Measurements from ENCODE around the gene ATP2A2. TPM values are rescaled to one million over a fixed set of nuclear protein-coding genes. Genes with fewer than 3 reads are reported as not detected.
"Not testable (repeated sequence)": the region's sequence is repeated elsewhere in the genome, so short reads cannot be mapped to it uniquely, and the experiment has no call there.

Gene ATP2A2
- total and polyA plus RNA-seq, 2 experiments from 2014 or later = 47.2 to 225 TPM

DNA sequence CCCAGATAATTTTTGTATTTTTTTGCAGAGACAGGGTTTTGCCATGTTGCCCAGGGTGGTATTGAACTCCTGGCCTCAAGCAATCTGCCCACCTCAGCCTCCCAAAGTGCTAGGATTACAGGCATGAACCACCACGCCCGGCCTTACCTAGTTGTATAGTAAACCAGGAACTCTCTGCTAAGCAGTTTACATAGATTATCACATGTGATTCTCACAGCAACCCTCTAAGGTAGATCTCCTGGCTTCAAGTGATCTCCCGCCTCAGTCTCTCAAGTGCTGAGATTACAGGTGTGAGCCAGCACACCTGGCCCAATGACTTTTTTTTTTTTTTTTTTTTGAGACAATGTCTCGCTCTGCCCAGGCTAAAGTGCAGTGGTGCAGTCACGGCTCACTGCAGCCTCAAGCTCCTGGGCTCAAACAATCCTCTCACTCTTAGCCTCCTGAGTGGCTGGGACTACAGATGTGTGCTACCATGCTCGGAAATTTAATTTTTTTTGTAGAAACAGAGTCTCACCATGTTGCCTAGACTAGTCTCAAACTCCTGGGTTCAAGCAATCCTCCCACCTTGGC lies 26.0 kb upstream of the ATP2A2 start (continued):
- TF ChIP-seq, protein P1, sequence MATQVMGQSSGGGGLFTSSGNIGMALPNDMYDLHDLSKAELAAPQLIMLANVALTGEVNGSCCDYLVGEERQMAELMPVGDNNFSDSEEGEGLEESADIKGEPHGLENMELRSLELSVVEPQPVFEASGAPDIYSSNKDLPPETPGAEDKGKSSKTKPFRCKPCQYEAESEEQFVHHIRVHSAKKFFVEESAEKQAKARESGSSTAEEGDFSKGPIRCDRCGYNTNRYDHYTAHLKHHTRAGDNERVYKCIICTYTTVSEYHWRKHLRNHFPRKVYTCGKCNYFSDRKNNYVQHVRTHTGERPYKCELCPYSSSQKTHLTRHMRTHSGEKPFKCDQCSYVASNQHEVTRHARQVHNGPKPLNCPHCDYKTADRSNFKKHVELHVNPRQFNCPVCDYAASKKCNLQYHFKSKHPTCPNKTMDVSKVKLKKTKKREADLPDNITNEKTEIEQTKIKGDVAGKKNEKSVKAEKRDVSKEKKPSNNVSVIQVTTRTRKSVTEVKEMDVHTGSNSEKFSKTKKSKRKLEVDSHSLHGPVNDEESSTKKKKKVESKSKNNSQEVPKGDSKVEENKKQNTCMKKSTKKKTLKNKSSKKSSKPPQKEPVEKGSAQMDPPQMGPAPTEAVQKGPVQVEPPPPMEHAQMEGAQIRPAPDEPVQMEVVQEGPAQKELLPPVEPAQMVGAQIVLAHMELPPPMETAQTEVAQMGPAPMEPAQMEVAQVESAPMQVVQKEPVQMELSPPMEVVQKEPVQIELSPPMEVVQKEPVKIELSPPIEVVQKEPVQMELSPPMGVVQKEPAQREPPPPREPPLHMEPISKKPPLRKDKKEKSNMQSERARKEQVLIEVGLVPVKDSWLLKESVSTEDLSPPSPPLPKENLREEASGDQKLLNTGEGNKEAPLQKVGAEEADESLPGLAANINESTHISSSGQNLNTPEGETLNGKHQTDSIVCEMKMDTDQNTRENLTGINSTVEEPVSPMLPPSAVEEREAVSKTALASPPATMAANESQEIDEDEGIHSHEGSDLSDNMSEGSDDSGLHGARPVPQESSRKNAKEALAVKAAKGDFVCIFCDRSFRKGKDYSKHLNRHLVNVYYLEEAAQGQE (IDR thresholded peaks at IDR 0.05; ENCODE audit: unreplicated experiment) = no peak
- TF ChIP-seq CREB1 (CRISPR knock-in tag; IDR thresholded peaks at IDR 0.05; ENCODE audit: low read depth) = no peak

DNA sequence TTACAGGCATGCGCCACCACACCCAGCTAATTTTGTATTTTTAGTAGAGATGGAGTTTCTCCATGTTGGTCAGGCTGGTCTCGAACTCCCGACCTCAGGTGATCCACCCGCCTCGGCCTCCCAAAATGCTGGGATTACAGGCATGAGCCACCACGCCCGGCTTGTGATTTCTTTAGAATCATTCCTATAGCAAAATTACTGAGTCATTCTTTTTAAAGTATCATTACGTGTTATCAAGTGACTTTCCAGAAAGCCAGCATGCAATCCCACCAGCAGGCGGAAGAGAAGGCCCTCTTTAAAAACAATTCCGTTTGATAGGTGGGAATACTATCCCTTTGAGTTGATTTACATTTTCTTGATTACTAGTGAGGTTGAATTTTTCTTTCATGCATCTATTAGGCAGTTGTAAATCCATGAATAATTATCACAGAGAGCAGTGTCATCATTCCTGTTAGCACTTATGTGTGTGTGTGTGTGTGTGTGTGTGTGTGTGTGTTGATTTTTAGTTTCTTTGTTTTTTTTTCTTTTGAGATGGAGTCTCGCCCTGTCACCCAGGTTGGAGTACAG lies 25.1 kb upstream of the ATP2A2 start:
- H3K4me3 Mint-ChIP-seq; H3K36me3 Mint-ChIP-seq (ENCODE audit: low read depth); DNase-seq (ENCODE audit: low spot score); ATAC-seq; H3K9me2 ChIP-seq (ENCODE audit: insufficient read depth); H3K4me1 Mint-ChIP-seq; H3K4me3 ChIP-seq; H3K9me3 Mint-ChIP-seq; H3K4me2 ChIP-seq; H3K27me3 ChIP-seq (ENCODE audit: insufficient read depth); H3K79me2 ChIP-seq (replicated peaks; ENCODE audit: insufficient read depth); H3K36me3 ChIP-seq (ENCODE audit: insufficient read depth); H3K27ac ChIP-seq (ENCODE audit: low read depth); H4K20me1 ChIP-seq (replicated peaks; ENCODE audit: insufficient read depth); H3F3A ChIP-seq (replicated peaks; ENCODE audit: low read depth); H3K27me3 Mint-ChIP-seq (ENCODE audit: insufficient read depth, low read depth, poor library complexity); H3K27ac Mint-ChIP-seq; H3K4me1 ChIP-seq (ENCODE audit: insufficient read depth); H2AFZ ChIP-seq: not testable (repeated sequence)

DNA sequence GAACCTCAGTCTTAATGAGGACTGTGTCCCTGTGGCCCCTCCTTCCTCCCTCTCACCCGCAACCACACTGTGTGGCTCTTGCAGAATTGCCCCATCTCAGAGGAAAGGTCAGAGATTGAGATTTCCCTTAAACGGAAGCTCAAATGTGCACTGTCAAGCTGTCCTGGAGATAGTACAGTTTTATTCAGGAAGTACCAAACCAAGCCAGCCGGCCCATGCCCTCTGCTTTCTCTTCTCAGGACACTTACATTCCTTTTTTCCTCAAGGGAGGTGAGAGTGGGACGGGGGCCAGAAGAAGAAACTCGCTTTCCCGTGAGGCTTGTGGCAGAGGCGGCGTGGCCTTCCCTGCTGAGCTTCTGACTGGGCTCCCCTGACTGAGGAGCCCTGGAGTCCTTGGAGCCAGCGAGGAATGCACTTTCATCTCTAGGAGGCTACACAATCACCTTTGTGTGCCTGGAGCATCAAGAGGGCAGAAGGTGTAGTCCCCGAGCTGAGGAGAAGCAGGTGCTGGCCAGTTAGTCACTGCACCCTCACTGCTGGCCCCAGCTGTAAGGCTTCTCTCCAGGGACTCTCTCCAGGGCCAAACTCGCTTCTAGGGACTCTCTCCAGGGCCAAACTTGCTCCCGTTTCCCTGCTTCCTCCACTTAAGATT lies 24.1 kb upstream of the ATP2A2 start:
- Histone ChIP-seq H3K27ac (ENCODE audit: low read depth) (no peak overlapping the region), H3K27me3 (ENCODE audit: insufficient read depth) (no peaks in the 10 kb centered on the region), H3K79me2 (replicated peaks; ENCODE audit: insufficient read depth) (no peaks in the 10 kb centered on the region), H3F3A (replicated peaks; ENCODE audit: low read depth) (no peaks in the 10 kb centered on the region), H2AFZ (no peak overlapping the region), H3K4me1 (ENCODE audit: insufficient read depth) (no peaks in the 10 kb centered on the region), H3K4me3 (no peak overlapping the region), H3K9me2 (ENCODE audit: insufficient read depth) (no peaks in the 10 kb centered on the region), H3K4me2 (no peak overlapping the region), H4K20me1 (replicated peaks; ENCODE audit: insufficient read depth) (no peaks in the 10 kb centered on the region), H3K36me3 (ENCODE audit: insufficient read depth) (no peaks in the 10 kb centered on the region)
- no peaks in the 10 kb centered on the region for H3K9me3 Mint-ChIP-seq
- ATAC-seq = peak; percentile 67
- no peaks in the 10 kb centered on the region for H3K36me3 Mint-ChIP-seq (ENCODE audit: low read depth)
- H3K4me3 Mint-ChIP-seq = no peak overlapping the region
- TF ChIP-seq EZH2phosphoT487 (IDR thresholded peaks at IDR 0.05; ENCODE audit: unreplicated experiment) (no peak), EZH2 (IDR thresholded peaks at IDR 0.05; ENCODE audit: low read depth, unreplicated experiment) (no peak), ZNF331 (CRISPR knock-in tag; IDR thresholded peaks at IDR 0.05; ENCODE audit: low read depth) (no peak), ZNF114 (CRISPR knock-in tag; IDR thresholded peaks at IDR 0.05) (no peak), JUNB (IDR thresholded peaks at IDR 0.05; ENCODE audit: unreplicated experiment) (no peak), STAT1 (IDR thresholded peaks at IDR 0.05; ENCODE audit: unreplicated experiment) (no peak), CREB1 (CRISPR knock-in tag; IDR thresholded peaks at IDR 0.05; ENCODE audit: low read depth) (no peak), POLR2AphosphoS5 (IDR thresholded peaks at IDR 0.05; ENCODE audit: low read depth) (no peak)
- TF ChIP-seq, protein P2, sequence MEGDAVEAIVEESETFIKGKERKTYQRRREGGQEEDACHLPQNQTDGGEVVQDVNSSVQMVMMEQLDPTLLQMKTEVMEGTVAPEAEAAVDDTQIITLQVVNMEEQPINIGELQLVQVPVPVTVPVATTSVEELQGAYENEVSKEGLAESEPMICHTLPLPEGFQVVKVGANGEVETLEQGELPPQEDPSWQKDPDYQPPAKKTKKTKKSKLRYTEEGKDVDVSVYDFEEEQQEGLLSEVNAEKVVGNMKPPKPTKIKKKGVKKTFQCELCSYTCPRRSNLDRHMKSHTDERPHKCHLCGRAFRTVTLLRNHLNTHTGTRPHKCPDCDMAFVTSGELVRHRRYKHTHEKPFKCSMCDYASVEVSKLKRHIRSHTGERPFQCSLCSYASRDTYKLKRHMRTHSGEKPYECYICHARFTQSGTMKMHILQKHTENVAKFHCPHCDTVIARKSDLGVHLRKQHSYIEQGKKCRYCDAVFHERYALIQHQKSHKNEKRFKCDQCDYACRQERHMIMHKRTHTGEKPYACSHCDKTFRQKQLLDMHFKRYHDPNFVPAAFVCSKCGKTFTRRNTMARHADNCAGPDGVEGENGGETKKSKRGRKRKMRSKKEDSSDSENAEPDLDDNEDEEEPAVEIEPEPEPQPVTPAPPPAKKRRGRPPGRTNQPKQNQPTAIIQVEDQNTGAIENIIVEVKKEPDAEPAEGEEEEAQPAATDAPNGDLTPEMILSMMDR (conservative IDR thresholded peaks at IDR 0.05; ENCODE audit: low read depth in 2 of 2) = no peak
- TF ChIP-seq, protein P1 (IDR thresholded peaks at IDR 0.05; ENCODE audit: unreplicated experiment) = no peak
- peaks cover 2% of the 10 kb centered on the region for H3K27me3 Mint-ChIP-seq (ENCODE audit: insufficient read depth, low read depth, poor library complexity)
- no peaks in the 10 kb centered on the region for H3K4me1 Mint-ChIP-seq
- DNase-seq (ENCODE audit: low spot score) = no peak
- H3K27ac Mint-ChIP-seq = no peak overlapping the region
